ENCODE results near the gene XPR1.

GRCh38 chr1:180644526-180645192, 12.8 kb downstream of the XPR1 start:
- TF ChIP-seq CTCF (IDR thresholded peaks at IDR 0.05; ENCODE audit: control extremely low read depth in 1 of 3, insufficient read depth in 1 of 3, low read depth in 1 of 3, low read length in 3 of 3) (no peak), EZH2 (IDR thresholded peaks at IDR 0.05; ENCODE audit: low read depth, low read length, severe bottlenecking) (no peak), POLR2A (IDR thresholded peaks at IDR 0.05; ENCODE audit: control extremely low read depth in 1 of 2, low read depth in 2 of 2, low read length in 2 of 2) (no peak), USF2 (IDR thresholded peaks at IDR 0.05; ENCODE audit: low read length) (no peak), SAP30 (IDR thresholded peaks at IDR 0.05; ENCODE audit: insufficient read depth, insufficient replicate concordance, low read length) (no peak), KDM5A (IDR thresholded peaks at IDR 0.05; ENCODE audit: low read length) (no peak), CHD1 (IDR thresholded peaks at IDR 0.05; ENCODE audit: low read depth, low read length) (no peak), SIN3A (conservative IDR thresholded peaks at IDR 0.05 in 1 of 2, IDR thresholded peaks at IDR 0.05 in 1 of 2; ENCODE audit: low read depth in 1 of 2, low read length in 2 of 2) (no peak), CEBPB (IDR thresholded peaks at IDR 0.05; ENCODE audit: low read depth, low read length) (no peak), CREB1 (IDR thresholded peaks at IDR 0.05) (no peak), SRF (IDR thresholded peaks at IDR 0.05; ENCODE audit: low read depth, low read length) (no peak), JUND (IDR thresholded peaks at IDR 0.05; ENCODE audit: low read length) (no peak), ASH2L (IDR thresholded peaks at IDR 0.05; ENCODE audit: low read length) (no peak), KDM4A (IDR thresholded peaks at IDR 0.05; ENCODE audit: low read depth, low read length, severe bottlenecking) (no peak)

Measured in H1 (cell line).